SKM-1 (cell line): ENCODE measurements around the gene MYRF.
A peak's percentile ranks its signal among the peaks of the same experiment; 100 is the strongest.

Source experiments
- DNase-seq: peaks from one replicate; lab custom pipeline; 2025; ENCODE audit not compliant: unreplicated experiment; lab: John Stamatoyannopoulos, UW

Gene MYRF

GRCh38 chr11:61793083-61793828 is 40.8 kb downstream of the MYRF start:
- DNase-seq: no peak

GRCh38 chr11:61793829-61794204 is 41.4 kb downstream of the MYRF start:
- no peak for DNase-seq

- DNase-seq: no peak
Observed at GRCh38 chr11:61794579-61794978, 42.1 kb downstream of the MYRF start.

- DNase-seq: no peak
Observed at GRCh38 chr11:61795459-61795858, 43.0 kb downstream of the MYRF start.

- DNase-seq: no peak
Observed at GRCh38 chr11:61795876-61796526, 43.6 kb downstream of the MYRF start.

GRCh38 chr11:61797263-61797944 is 45.0 kb downstream of the MYRF start:
- DNase-seq: peak; percentile 40

- no peak for DNase-seq
Observed at GRCh38 chr11:61799665-61800284, 47.3 kb downstream of the MYRF start.

- no peak for DNase-seq
Observed at GRCh38 chr11:61800331-61801281, 48.2 kb downstream of the MYRF start.

GRCh38 chr11:61802605-61803004 is 50.2 kb downstream of the MYRF start:
- DNase-seq: no peak

GRCh38 chr11:61803889-61804647 is 51.6 kb downstream of the MYRF start:
- DNase-seq: no peak

GRCh38 chr11:61805146-61805545 is 52.7 kb downstream of the MYRF start:
- DNase-seq: no peak

- DNase-seq: no peak
Observed at GRCh38 chr11:61806785-61807184, 54.3 kb downstream of the MYRF start.

GRCh38 chr11:61810671-61811175 is 58.3 kb downstream of the MYRF start:
- DNase-seq: no peak

GRCh38 chr11:61811831-61812230 is 59.4 kb downstream of the MYRF start:
- no peak for DNase-seq

GRCh38 chr11:61812736-61813411 is 60.4 kb downstream of the MYRF start:
- no peak for DNase-seq

GRCh38 chr11:61814247-61814957 is 62.0 kb downstream of the MYRF start:
- DNase-seq: no peak

GRCh38 chr11:61814958-61815789 is 62.7 kb downstream of the MYRF start:
- DNase-seq: peak; percentile 34
